ENCODE results near the gene HCFC1R1. TPM values are rescaled to one million over a fixed set of nuclear protein-coding genes. Genes with fewer than 3 reads are reported as not detected.

Gene HCFC1R1
- total and polyA plus RNA-seq, 11 donors: 32.8 to 189 (median 54.6) TPM

- Histone ChIP-seq H3K27ac (no peak overlapping the region), H3K9me3 (no peaks in the 10 kb centered on the region), H3K36me3 (peaks cover 0 to 23% (median 19%) of the 10 kb centered on the region in 9 donors), H3K4me1 (peaks cover 0 to 41% (median 18%) of the 10 kb centered on the region in 12 donors), H3K4me3 (peak overlapping the region in 1 of 12 donors; percentile 2), H3K27me3 (peaks cover 7 to 54% (median 29%) of the 10 kb centered on the region in 9 donors)
- DNase-seq (no peak), ATAC-seq (no peak)
- WGBS, 4 donors: 25 to 50% (median 33%) methylated on average over 6 to 15 of the region's 15 CpGs
- intact Hi-C loops (cut with DNase I): no loop called here
- TF ChIP-seq POLR2A (IDR thresholded peaks at IDR 0.05): no peak
- TF ChIP-seq CTCF (IDR thresholded peaks at IDR 0.05): no peak
These were observed 5.1 kb upstream of the HCFC1R1 start for GRCh38 chr16:3028716-3029319.

GRCh38 chr16:3027983-3028715 lies 4.4 kb upstream of the HCFC1R1 start:
- peak overlapping the region in 2 of 12 donors; percentile 2 to 26 for H3K4me3 ChIP-seq
- peaks cover 0 to 48% (median 23%) of the 10 kb centered on the region in 12 donors for H3K4me1 ChIP-seq
- no peaks in the 10 kb centered on the region for H3K9me3 ChIP-seq
- H3K27me3 ChIP-seq: peaks cover 6 to 48% (median 29%) of the 10 kb centered on the region in 9 donors
- no peak overlapping the region for H3K27ac ChIP-seq
- H3K36me3 ChIP-seq: peaks cover 0 to 23% (median 19%) of the 10 kb centered on the region in 9 donors
- TF ChIP-seq POLR2A (IDR thresholded peaks at IDR 0.05): no peak
- TF ChIP-seq CTCF (IDR thresholded peaks at IDR 0.05): peak; percentile 55 to 77 (median 64)
- intact Hi-C loops (cut with DNase I): no loop called here
- WGBS, 4 donors: 20 to 43% (median 25%) methylated on average over 6 to 58 of the region's 58 CpGs
- peak in 3 of 4 donors; percentile 32 to 34 (median 34) for ATAC-seq
- peak; percentile 64 to 91 (median 83) for DNase-seq

GRCh38 chr16:3027489-3027795 lies 3.7 kb upstream of the HCFC1R1 start:
- Histone ChIP-seq H3K9me3 (no peaks in the 10 kb centered on the region), H3K27ac (no peak overlapping the region), H3K4me1 (peaks cover 4 to 55% (median 30%) of the 10 kb centered on the region in 12 donors), H3K27me3 (peaks cover 4 to 41% (median 26%) of the 10 kb centered on the region in 9 donors), H3K36me3 (peaks cover 0 to 23% (median 19%) of the 10 kb centered on the region in 9 donors), H3K4me3 (no peak overlapping the region)
- no peak for TF ChIP-seq CTCF (IDR thresholded peaks at IDR 0.05)
- no peak for TF ChIP-seq POLR2A (IDR thresholded peaks at IDR 0.05)
- intact Hi-C loops (cut with DNase I): no loop called here
- no peak for ATAC-seq
- WGBS, 4 donors: 93 to 94% (median 94%) methylated on average over 8 of the region's 8 CpGs
- no peak for DNase-seq
